K562 (cell line): ENCODE data around the gene FOXB2. TPM values are rescaled to one million over a fixed set of nuclear protein-coding genes. Genes with fewer than 3 reads are reported as not detected.

ENCODE experiments used
- ATAC-seq: fragments of 200-7000 bp; cut with Tn5 transposase; 3 replicates; pipeline ENCODE4 v1.9.1; 2020; ENCODE audit warnings: moderate library complexity
- BruUV-seq: library from RNA; stranded (reverse); fragments of 400-500 nt; replicated peaks from 2 replicates; lab custom pipeline; 2021; lab: Mats Ljungman, UMichigan
- CTCF ChIA-PET: fragments of 300-600 bp; formaldehyde crosslinking; extraction: SDS; loops from one replicate; lab custom pipeline; 2021; ENCODE audit warnings: low intra/inter-chr PET ratio; lab: Yijun Ruan, JAX
- POLR2A ChIA-PET: fragments of 300-600, 350-650 bp; sonication (Branson Sonifier 250); formaldehyde crosslinking; extraction: SDS; loops from one replicate; lab custom pipeline; 2021; ENCODE audit warnings: antibody characterized with exemption, inconsistent platforms; lab: Yijun Ruan, JAX
- DNase-seq, 4 experiments: peaks; one replicate each; pipeline versions ENCODE4 v3.0.0 to v3.0.0-alpha.2; 2011 to 2018; ENCODE audit warnings: low spot score in 3 of 4, mixed read lengths in 3 of 4; ENCODE audit errors: extremely low read depth in 1 of 4
- FAIRE-seq: peaks from 2 replicates; lab custom pipeline; 2011; peaks lifted over from hg19 to GRCh38; lab: Jason Lieb, UNC
- H2AFZ ChIP-seq: 2 replicates; pipeline ENCODE4 v1.6.0; 2011; ENCODE audit warnings: low read depth, low read length, control low read depth, inconsistent platforms
- H3K27ac ChIP-seq: fragments of 200-600 bp; 3 replicates; pipeline ENCODE4 v1.8.0; 2011; ENCODE audit warnings: low read depth, mild to moderate bottlenecking, control low read depth, inconsistent platforms, low read length, moderate library complexity, mixed read lengths; ENCODE audit errors: extremely low read depth
- H3K27me3 ChIP-seq, 2 experiments: fragments of 300-600 bp in 1 of 2; 2 replicates in 1 of 2; 3 replicates in 1 of 2; pipeline versions ENCODE4 v1.6.0 to v1.8.0; 2011; ENCODE audit warnings: inconsistent platforms in 2 of 2, low read length in 2 of 2, mild to moderate bottlenecking in 1 of 2, mixed read lengths in 1 of 2, moderate library complexity in 1 of 2; ENCODE audit not compliant: control insufficient read depth in 2 of 2, insufficient read depth in 2 of 2
- H3K36me3 ChIP-seq: fragments of 300-600 bp; 3 replicates; pipeline ENCODE4 v1.8.0; 2011; ENCODE audit warnings: mild to moderate bottlenecking, low read length, inconsistent platforms; ENCODE audit not compliant: control insufficient read depth, insufficient read depth
- H3K4me1 ChIP-seq, 2 experiments: fragments of 200-600 bp in 1 of 2; replicated peaks in 1 of 2; 2 replicates in 1 of 2; 3 replicates in 1 of 2; pipeline versions ENCODE4 v1.5.1 to v1.8.0; 2011; ENCODE audit warnings: inconsistent platforms in 2 of 2, low read length in 2 of 2, mild to moderate bottlenecking in 1 of 2, mixed read lengths in 1 of 2, moderate library complexity in 1 of 2; ENCODE audit not compliant: control insufficient read depth in 2 of 2, insufficient read depth in 2 of 2
- H3K4me2 ChIP-seq: 2 replicates; pipeline ENCODE4 v1.6.1; 2011; ENCODE audit warnings: low read length, control low read depth, inconsistent platforms, mixed read lengths; ENCODE audit not compliant: insufficient read depth
- H3K4me3 ChIP-seq: fragments of 200-600 bp; sonication (generic), shearing (Covaris generic); 2 replicates; pipeline ENCODE4 v1.5.1; 2016; ENCODE audit warnings: control low read depth, inconsistent platforms
- H3K79me2 ChIP-seq: fragments of 200-600 bp; 3 replicates; pipeline ENCODE4 v1.8.0; 2011; ENCODE audit warnings: low read length, inconsistent platforms; ENCODE audit not compliant: control insufficient read depth, insufficient read depth
- H3K9ac ChIP-seq, 2 experiments: 2 replicates each; pipeline versions ENCODE4 v1.6.0 to v1.6.1; 2011; ENCODE audit warnings: low read depth in 2 of 2, low read length in 2 of 2, control low read depth in 1 of 2, inconsistent platforms in 1 of 2, mild to moderate bottlenecking in 1 of 2, mixed read lengths in 1 of 2; ENCODE audit not compliant: insufficient read depth in 1 of 2
- H3K9me1 ChIP-seq: one replicate; pipeline ENCODE4 v1.6.0; 2011; ENCODE audit warnings: inconsistent platforms, mild to moderate bottlenecking, low read length, moderate library complexity; ENCODE audit not compliant: control insufficient read depth, insufficient read depth
- H3K9me3 ChIP-seq: replicated peaks from 2 replicates; pipeline ENCODE4 v1.5.1; 2011; ENCODE audit warnings: low read depth, low read length, inconsistent platforms; ENCODE audit not compliant: control insufficient read depth, insufficient read depth
- H4K20me1 ChIP-seq: replicated peaks from 2 replicates; pipeline ENCODE4 v1.6.1; 2011; ENCODE audit warnings: low read length, inconsistent platforms, mixed read lengths; ENCODE audit not compliant: control insufficient read depth, insufficient read depth
- CHD2 ChIP-seq: IDR thresholded peaks from 2 replicates; pipeline ENCODE4 v1.6.1; 2011; ENCODE audit warnings: low read depth, low read length
- RAD51 ChIP-seq: fragments of 450-650 bp; IDR thresholded peaks from 2 replicates; pipeline ENCODE4 v1.7.1; 2016; ENCODE audit warnings: low read depth, mild to moderate bottlenecking, borderline replicate concordance
- SMARCA5 ChIP-seq: fragments of 450-650 bp; IDR thresholded peaks from 2 replicates; pipeline ENCODE4 v1.6.1; 2016
- ZNF764 ChIP-seq: fragments of 250-450 bp; sonication (Bioruptor Pico); IDR thresholded peaks from 2 replicates; pipeline ENCODE4 v1.4.0; 2020; ENCODE audit warnings: low read depth, mild to moderate bottlenecking, moderate library complexity
- WGBS: fragments of 100-300 bp; shearing (Covaris generic); methylation state at CpG from one replicate; pipeline ENCODE4 v1.1.6; 2016; ENCODE audit warnings: low coverage, mixed read lengths; ENCODE audit not compliant: insufficient coverage; ENCODE audit errors: missing lambda C conversion rate; 5-methylcytosine and 5-hydroxymethylcytosine counted together
- in situ Hi-C: fragments of 300-500 bp; cut with MboI; formaldehyde crosslinking; loops from 4 replicates; pipeline ENCODE4 v1.15.0; 2018; ENCODE audit warnings: inconsistent platforms, mixed read lengths
- intact Hi-C: fragments of 100-400 bp; cut with micrococcal nuclease; formaldehyde crosslinking; loops from 2 replicates; pipeline ENCODE4 v1.14.2; 2022
- polyA plus RNA-seq, 8 experiments: library from polyadenylated mRNA; depleted of rRNA in 4 of 8; stranded (reverse) in 5 of 8; unstranded in 3 of 8; fragments of >200 nt; fragmentation: Nextera tagmentation in 2 of 8; fragmentation: Illumina TruSeq in 1 of 8; extraction: Ambion mirVana in 2 of 8; extraction: Trizol in 1 of 8; gene quantifications; 2 replicates each; pipeline versions ENCODE4 v1.2.1 to v1.2.3, GENCODE V29; 2011 to 2014; ENCODE audit warnings: inconsistent platforms in 1 of 8, missing spikeins in 1 of 8
- total RNA-seq, 7 experiments: library from RNA; depleted of rRNA in 6 of 7; stranded (reverse); fragments of >200 nt in 6 of 7; fragmentation: Illumina TruSeq in 2 of 7; extraction: Trizol in 2 of 7; gene quantifications; 2 replicates each; pipeline versions ENCODE4 v1.2.1 to v1.2.3, GENCODE V29; 2011 to 2021; ENCODE audit warnings: low replicate concordance in 1 of 7
- TF ChIP-seq, protein P1 (sequence below): sonication (generic); formaldehyde crosslinking; IDR thresholded peaks from 2 replicates; pipeline ENCODE4 v1.8.0; 2023; ENCODE audit warnings: mild to moderate bottlenecking, missing genetic modification reagents

FOXB2 gene
- total and polyA plus RNA-seq, 9 of the 15 experiments (the other 6 are each of a cell fraction or from before 2014, with no cell fraction given) = not detected

DNA sequence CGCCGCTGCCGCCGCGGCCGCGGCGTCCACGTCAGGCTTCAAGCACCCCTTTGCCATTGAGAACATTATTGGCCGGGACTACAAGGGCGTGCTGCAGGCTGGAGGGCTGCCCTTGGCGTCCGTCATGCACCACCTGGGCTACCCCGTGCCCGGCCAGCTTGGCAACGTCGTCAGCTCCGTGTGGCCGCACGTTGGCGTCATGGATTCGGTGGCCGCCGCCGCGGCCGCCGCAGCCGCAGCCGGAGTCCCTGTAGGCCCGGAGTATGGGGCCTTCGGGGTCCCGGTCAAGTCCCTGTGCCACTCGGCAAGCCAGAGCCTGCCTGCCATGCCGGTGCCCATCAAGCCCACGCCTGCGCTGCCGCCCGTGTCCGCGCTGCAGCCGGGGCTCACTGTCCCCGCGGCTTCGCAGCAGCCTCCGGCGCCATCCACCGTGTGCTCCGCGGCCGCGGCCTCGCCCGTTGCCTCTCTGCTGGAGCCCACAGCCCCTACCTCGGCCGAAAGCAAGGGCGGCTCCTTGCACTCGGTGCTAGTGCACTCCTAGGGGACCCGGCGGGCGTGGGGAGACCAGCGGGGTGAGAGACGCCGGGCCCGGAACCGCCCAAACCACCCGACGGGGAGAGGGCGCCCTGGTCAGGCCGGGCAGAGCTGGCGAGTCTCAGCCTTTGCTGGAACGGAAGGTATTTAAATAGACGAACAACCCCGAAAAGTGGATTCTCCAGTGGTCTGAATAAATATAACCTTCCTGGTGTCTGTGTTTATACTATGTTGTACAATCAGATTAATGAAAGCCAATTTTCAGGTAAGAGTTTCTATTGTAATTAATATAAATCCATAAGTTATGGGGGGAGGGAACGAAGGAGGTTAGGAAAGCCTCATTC, 1.2 kb downstream of the FOXB2 start:
- ChIA-PET CTCF (no interaction called here), POLR2A (no interaction called here)
- peaks cover 0 to 59% of the 10 kb centered on the region in 2 experiments; a peak in 2 of 5 replicates for H3K27me3 ChIP-seq
- H3K79me2 ChIP-seq = no peaks in the 10 kb centered on the region
- H3K4me2 ChIP-seq = no peak overlapping the region
- in situ Hi-C loops = no loop called here
- no peaks in the 10 kb centered on the region for H3K36me3 ChIP-seq
- intact Hi-C loops = no loop called here
- H3K4me1 ChIP-seq = no peaks in the 10 kb centered on the region; a peak in 2 of 5 replicates
- 14% methylated on average over 5 of the region's 75 CpGs for WGBS
- H3K9ac ChIP-seq = no peak overlapping the region
- no peak overlapping the region for H2AFZ ChIP-seq
- H3K27ac ChIP-seq = no peak overlapping the region
- ATAC-seq = no peak
- no peaks in the 10 kb centered on the region for H3K9me1 ChIP-seq
- DNase-seq = no peak
- no peaks in the 10 kb centered on the region for H3K9me3 ChIP-seq
- BruUV-seq = no TSS peak
- TF ChIP-seq, protein P1, sequence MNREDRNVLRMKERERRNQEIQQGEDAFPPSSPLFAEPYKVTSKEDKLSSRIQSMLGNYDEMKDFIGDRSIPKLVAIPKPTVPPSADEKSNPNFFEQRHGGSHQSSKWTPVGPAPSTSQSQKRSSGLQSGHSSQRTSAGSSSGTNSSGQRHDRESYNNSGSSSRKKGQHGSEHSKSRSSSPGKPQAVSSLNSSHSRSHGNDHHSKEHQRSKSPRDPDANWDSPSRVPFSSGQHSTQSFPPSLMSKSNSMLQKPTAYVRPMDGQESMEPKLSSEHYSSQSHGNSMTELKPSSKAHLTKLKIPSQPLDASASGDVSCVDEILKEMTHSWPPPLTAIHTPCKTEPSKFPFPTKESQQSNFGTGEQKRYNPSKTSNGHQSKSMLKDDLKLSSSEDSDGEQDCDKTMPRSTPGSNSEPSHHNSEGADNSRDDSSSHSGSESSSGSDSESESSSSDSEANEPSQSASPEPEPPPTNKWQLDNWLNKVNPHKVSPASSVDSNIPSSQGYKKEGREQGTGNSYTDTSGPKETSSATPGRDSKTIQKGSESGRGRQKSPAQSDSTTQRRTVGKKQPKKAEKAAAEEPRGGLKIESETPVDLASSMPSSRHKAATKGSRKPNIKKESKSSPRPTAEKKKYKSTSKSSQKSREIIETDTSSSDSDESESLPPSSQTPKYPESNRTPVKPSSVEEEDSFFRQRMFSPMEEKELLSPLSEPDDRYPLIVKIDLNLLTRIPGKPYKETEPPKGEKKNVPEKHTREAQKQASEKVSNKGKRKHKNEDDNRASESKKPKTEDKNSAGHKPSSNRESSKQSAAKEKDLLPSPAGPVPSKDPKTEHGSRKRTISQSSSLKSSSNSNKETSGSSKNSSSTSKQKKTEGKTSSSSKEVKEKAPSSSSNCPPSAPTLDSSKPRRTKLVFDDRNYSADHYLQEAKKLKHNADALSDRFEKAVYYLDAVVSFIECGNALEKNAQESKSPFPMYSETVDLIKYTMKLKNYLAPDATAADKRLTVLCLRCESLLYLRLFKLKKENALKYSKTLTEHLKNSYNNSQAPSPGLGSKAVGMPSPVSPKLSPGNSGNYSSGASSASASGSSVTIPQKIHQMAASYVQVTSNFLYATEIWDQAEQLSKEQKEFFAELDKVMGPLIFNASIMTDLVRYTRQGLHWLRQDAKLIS (CRISPR knock-in tag) = no peak
- TF ChIP-seq RAD51 (no peak), SMARCA5 (no peak), ZNF764 (CRISPR knock-in tag) (no peak), CHD2 (no peak)
- H3K4me3 ChIP-seq = no peak overlapping the region
- H4K20me1 ChIP-seq = no peaks in the 10 kb centered on the region
- no peak for FAIRE-seq
